ENCODE results near the gene VWA5B1.

VWA5B1 gene

DNA sequence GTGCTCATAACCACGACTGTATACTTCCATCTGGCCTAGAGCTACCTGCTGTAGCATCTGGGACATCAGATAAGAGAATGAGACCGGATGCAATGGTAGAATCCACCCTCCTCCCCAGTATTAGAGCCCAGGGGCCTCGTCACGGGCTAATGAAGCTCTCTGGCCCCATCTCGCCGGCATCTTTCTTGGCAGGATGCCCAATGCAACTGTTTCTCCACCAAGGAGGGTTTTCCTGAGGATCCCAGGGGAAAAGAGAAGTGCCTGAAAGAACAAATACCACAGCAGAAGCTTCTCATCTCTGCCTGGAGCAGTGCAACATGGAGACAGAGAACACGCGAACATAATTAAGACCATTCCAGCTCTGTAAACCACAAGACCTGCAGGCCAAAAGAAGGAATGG, 80.0 kb downstream of the VWA5B1 start:
- DNase-seq, result no peak

DNA sequence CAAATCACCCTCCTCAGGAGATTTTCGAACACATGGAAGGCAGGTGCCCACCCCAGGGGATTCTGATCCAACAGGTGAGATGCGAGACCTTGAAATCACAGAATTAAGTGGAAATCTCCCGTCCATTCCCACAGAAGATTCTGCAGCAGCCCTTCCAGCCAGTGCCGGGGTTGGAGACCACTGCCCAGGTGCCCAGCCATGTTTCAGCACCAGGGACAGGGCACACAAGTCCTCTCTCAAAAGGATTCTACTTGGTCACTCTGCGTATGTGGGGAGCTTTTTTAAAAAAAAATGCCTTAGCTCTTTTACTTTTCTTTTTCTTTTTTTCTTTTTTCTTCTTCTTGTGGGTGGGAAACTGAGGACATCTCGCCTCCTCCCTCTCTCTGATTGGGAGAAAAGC, 80.7 kb downstream of the VWA5B1 start:
- DNase-seq, result no peak

GRCh38 chr1:20371883-20372282, 81.2 kb downstream of the VWA5B1 start:
- DNase-seq, result no peak

GRCh38 chr1:20372676-20373075, 82.0 kb downstream of the VWA5B1 start:
- DNase-seq, result no peak

- no peak for DNase-seq
These were observed 82.6 kb downstream of the VWA5B1 start for GRCh38 chr1:20373286-20373685.

- no peak for DNase-seq
These were observed 83.1 kb downstream of the VWA5B1 start for GRCh38 chr1:20373764-20374163.

- no peak for DNase-seq
These were observed 84.9 kb downstream of the VWA5B1 start for GRCh38 chr1:20375563-20375962.

- DNase-seq, result no peak
These were observed 85.5 kb downstream of the VWA5B1 start for GRCh38 chr1:20376171-20376570.

GRCh38 chr1:20376880-20377494, 86.3 kb downstream of the VWA5B1 start:
- DNase-seq, result peak; percentile 29

GRCh38 chr1:20377516-20378270, 87.0 kb downstream of the VWA5B1 start:
- no peak for DNase-seq

- no peak for DNase-seq
These were observed 88.4 kb downstream of the VWA5B1 start for GRCh38 chr1:20379075-20379474.

DNA sequence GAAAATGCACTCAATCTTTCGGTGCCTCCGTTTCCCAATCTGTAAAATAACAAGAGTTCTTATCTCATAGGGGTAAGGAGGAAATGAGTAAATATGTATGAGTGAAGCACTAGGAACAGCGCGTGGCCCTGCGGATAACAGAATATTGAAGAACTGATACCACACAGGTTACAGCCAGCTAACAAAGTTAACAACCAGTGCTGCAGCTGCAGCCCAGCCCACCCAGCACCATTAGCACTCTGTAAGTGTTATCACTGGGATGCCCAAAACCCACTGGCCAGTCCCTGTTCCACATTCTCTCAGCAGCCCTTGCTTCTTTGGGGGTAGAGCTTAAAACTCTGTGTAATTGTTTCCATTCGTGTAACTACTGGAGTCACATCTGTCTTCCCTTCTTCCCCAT, 89.5 kb downstream of the VWA5B1 start:
- no peak for DNase-seq

GRCh38 chr1:20380616-20381035, 90.0 kb downstream of the VWA5B1 start:
- DNase-seq, result no peak

DNA sequence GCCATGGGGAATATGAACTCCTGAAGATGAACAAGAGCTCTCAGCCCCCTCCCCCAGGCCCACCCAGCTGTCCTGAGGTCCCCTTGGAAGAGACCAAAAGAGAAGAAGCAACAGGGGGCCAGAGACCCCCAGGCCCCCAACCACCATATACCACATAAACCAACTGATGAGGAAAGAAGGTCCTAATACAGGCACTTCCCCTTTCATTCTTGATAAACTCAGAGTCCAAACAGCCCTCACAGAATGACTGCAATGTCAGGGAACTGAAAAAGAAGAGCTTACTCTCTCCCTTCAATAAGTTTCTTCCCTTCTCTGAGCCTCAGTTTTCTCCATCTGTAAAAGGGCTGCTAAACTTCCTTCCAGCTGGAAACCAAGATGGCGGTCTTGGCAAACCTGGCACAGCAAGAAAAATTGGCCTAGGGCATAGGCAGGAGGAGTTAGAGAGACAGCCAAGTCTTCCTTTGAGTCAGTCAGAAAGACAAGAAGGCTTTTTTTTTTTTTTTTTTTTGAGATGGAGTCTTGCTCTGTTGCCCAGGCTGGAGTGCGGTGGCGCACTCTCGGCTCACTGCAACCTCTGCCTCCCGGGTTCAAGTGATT, 90.5 kb downstream of the VWA5B1 start:
- no peak for DNase-seq

GRCh38 chr1:20381961-20382360, 91.3 kb downstream of the VWA5B1 start:
- no peak for DNase-seq

DNA sequence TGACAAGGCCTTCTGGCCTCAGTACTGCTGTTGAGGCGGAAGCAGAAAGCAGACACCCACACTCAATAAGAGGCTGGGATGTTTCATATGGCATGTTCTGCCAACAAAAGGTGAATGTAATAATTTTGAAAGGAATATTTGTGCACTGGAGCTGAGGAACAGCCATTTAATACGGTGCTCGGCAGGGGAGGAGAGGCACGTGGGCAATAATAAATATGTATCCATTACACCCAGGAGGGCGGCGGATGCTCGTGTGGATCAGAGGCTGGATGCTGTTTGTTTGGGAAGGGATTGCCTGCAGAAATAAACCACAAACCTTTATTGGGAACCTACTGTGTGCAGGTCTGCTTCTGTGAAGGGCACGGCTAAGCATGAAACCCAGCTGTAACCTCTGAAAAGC, 92.0 kb downstream of the VWA5B1 start:
- no peak for DNase-seq

DNA sequence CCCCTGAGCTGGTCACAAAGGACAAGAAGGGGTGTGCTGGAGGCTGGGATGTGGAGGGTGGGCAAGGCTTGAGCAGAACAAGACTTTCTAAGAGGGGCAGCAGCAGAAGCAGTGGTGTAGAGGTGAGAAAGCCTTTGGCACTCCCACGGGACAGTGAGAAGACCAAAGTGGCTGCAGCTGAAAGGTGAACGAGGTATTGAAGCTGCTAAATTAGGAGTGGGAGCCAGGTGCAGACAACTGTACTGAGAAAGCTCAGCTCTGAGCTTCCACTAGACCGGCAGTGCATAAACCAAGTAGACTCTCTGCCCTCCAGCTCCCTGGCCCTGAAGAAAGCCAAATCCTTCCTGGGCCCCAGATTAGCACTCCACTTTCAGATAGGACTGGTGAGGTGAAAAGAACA, 93.0 kb downstream of the VWA5B1 start:
- no peak for DNase-seq

- no peak for DNase-seq
These were observed 95.0 kb downstream of the VWA5B1 start for GRCh38 chr1:20385630-20386029.

- no peak for DNase-seq
These were observed 95.8 kb downstream of the VWA5B1 start for GRCh38 chr1:20386323-20387081.

DNA sequence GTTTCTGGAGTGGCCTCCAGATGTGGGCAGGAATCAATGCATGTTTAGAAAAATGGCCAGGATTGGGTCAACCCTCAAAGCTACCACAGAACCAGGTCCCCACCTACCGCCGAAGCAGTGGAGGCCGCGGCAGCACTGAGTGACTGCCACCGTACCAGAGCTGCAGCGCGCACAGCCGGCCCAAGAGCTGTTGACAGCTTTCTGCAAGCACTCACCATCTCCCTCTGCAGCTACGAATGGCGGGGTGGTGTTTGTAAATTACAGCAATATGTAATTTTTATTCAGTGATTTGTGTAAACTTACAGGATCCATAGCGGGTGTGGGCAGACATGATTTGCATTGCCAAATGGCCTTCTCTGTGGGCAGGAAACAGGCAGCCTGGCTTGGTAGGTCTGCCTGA, 98.9 kb downstream of the VWA5B1 start:
- no peak for DNase-seq

DNA sequence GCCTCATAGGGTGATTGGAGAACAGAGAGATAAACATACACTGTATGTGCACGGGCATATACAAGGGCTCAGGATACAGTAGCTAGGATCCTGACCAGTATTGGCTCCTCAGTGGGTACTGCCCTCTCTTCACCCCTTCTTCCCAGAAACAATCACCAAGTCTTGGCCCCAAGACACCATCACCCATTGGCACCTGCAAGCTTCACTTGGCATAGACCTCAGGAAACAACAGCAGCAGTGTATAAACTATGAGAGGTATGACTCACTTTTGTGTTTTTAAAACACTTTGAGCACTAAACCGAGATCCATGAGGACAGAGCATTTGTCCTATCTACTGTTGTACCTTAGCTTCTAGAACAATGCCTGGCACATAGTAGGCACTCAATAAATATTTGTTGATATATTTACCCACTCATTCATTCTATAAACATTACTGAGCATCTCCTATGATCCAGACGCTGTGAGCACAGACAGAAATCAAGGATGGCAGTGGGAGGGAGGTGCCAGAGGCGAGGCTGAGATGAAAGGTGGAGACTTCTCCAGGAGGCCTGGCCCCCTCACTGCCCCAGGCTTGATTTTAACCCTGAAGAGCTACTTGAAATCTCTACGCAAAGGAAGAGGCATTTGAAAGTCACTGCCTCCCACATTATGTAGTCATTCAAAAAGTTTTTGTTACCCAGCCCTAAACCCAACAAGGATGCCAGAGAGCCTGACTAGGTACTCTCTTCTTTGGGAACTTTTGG, 100.1 kb downstream of the VWA5B1 start:
- no peak for DNase-seq

DNA sequence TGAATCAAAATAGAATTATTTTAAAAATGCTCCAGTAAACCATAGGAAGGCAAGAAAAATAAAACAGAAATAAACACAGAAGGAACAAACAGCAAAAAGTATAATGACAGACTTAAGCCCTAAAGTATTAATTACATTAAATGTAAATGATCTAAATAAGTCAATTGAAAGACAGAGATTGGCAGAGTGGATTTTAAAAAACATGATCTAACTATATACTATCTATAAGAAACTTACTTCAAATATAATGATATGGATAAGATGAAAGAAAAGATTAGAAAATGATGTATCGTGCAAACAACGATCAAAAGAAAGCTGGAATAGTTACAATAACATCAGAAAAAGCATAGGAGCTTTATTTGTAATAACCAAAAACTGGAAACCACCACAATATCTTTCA, 104.6 kb downstream of the VWA5B1 start:
- DNase-seq, result no peak

GRCh38 chr1:20398744-20399143, 108.1 kb downstream of the VWA5B1 start:
- DNase-seq, result no peak
